AG08396 (cell line): ENCODE measurements around the gene CALCA.
"Not testable (repeated sequence)": the region's sequence is repeated elsewhere in the genome, so short reads cannot be mapped to it uniquely, and the experiment has no call there.

Experiments used
- DNase-seq: peaks from one replicate; pipeline ENCODE4 v3.0.0; 2012; ENCODE audit warnings: low spot score, mixed read lengths

The CALCA gene, protein sequence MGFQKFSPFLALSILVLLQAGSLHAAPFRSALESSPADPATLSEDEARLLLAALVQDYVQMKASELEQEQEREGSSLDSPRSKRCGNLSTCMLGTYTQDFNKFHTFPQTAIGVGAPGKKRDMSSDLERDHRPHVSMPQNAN

DNA sequence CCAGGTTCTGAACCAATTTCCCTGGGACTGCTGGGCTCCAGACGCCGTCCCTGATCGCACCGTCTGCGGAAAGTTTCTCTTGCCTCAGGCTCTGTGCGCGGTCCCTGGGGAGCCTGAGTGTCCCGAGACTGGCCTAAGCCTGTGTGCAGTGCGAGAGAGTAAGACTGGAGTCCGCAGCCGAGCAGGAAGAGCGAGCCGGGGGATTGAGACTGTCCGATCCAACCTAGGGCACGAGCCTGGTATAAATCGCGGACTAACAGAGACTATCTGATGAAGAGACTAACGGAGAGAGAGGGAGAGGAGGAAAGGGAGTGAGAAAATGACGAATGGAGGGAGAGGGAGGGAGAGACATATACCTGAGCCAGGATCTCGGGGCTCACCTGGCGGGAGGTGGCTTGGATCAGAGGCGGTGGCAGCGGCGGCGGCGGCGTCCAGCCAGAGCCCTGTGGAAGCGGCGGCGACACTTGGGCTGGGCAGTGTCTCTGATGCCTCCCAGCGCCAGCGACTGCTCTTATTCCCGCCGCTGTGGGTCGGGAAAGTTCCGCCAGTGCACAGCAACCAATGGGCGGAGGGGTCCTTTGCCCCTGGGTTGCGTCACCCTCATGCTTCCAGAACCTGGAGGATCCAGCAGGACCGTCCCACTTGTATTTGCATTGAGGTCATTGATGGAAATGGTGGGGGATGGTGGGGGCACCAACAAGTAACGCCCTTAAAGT lies at the start of gene CALCA:
CALCA (minus strand) TSS at position 487 of the 716 bp plus-strand sequence. CDS start 1,159 bp downstream, outside the sequence.
- DNase-seq = no peak

DNA sequence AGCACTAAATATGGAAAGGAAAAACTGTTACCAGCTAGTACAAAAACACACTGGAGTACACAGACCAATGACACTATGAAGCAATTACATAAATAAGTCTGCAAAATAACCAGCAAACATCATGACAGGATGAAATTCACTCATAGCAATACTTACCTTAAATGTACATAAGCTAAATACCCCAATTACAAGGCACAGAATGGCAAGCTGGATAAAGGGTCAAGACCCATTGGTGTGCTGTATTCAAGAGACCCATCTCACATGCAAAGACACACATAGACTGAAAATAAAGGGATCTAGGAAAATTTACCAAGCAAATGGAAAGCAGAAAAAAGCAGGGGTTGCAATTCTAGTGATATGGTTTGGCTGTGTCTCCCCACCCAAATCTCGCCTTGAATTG lies 44.0 kb upstream of the CALCA start:
- DNase-seq = no peak

DNA sequence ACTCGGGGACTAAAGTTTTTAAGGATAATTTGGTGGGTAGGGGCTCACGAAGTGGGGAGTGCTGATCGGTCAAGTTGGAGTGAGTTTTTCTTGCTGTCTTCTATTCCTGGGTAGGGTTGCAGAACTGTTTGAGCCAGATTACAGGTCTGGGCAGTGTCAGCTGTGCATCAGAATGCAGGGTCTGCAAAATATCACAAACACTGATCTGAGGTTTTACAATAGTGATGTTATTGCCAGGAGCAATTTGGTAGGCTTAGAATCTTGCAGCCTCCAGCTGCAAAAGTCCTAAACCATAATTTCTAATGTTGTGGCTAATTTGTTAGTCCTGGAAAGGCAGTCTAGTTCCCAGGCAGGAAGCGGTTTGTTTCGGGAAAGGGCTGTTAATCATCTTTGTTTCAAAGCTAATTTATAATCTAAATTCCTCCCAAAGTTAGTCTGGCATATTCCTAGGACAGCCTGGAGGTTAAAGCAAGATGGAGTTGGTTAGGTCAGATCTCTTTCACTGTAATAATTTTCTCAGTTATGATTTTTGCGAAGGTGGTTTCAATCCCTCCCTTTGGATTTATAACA lies 39.7 kb upstream of the CALCA start:
- DNase-seq = no peak

DNA sequence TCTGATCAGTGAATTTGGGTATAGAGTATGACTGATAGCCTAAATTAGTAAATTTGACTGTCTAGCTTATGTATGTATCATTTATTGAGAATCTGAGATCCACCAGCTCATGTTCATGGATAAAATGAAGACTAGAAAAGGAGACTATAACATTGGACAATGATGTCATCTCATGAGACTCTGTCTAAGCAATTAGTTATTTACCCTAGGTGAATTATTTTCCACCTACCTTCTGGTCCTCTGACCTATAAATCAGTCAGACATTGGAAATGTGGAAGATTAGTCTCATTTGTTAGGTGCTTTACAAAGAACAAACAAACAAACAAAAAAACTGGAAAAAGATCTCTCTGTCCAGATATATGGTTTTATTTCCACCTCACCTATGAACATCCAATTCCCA lies 38.7 kb upstream of the CALCA start:
- DNase-seq = no peak

DNA sequence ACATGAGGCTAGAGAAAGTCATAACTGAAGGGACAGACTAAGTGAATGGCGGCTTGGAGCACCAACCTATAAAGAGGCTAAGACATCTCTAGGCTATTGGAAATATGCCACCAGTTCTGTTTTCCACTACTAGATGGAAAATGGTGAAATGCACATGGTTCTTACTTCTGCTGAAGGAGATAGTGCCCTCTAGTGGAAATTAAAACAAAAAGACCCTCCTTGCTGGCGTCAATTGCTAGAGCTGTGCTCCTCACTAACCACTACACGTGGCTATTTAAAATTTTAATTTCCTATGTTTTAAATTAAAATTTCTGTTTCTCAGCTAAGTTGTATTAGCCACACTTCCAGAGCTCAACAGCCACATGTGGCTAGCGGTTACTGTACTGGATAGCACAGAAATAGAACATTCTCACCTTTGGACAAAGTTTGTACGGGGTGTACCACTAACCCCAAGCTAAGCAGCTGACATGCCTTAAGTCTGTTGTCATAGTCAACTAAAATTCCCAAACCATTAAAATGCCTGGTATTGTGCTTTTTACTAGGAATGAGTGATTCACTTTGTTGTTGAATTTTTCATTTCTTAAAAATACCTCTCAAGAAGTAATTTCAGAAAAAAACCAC lies 34.1 kb upstream of the CALCA start:
- DNase-seq = peak; percentile 15

DNA sequence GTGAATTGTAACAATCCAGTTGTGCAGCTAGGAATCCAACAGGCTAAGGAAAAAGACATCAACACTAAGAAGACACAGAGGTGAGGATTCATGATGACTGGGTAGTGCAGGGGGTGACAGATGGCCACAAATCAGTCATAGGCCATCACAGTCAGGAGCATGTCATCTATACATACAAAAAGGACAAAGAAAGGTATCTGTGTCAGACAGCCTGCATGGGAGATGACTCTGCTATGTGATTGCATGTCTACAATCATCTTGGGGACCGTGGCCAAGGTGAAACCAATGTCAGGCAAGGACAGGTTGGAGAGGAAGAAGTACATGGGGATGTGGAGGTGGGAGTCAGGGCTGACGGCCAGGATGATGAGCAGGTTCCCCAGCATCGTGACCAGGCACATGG lies 16.0 kb upstream of the CALCA start:
- not testable (repeated sequence) for DNase-seq

DNA sequence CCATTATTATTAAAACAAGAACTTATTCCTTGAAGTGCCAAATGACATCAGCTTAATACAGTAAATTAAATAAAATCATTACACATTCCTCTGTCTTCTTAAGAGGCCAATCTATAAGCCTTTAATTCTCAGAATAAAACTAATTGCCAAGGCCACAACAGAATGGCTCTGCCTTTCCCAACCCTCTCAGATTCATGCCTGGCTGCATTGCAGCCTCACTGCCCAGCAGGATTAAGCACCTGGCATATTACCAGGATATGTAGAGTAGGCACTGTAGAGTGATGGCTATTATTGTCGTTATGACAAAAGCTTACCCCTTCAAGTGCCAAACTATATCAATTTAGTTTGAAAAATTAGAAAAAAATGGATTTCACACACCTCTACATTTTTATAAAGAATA lies 9.4 kb upstream of the CALCA start:
- no peak for DNase-seq

DNA sequence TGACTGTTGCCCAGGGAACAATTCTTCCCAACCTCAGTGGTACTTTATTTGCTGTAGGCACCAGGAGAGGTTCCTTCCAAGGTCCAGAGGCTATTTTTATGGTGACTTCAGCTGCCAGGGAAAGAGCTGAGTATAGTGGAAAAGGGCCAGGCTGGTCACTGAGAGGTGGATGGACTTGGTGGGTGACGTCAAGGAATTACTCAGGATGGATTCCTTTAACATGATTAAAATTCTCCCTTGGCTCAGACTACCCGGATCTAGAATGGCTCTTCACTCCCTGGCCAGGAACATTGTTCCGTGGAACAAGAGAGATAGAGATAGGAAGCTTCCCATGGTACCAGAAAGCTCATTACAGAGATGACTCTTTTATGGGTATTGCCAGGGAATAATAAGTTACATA lies 8.7 kb upstream of the CALCA start:
- peak; percentile 73 for DNase-seq

DNA sequence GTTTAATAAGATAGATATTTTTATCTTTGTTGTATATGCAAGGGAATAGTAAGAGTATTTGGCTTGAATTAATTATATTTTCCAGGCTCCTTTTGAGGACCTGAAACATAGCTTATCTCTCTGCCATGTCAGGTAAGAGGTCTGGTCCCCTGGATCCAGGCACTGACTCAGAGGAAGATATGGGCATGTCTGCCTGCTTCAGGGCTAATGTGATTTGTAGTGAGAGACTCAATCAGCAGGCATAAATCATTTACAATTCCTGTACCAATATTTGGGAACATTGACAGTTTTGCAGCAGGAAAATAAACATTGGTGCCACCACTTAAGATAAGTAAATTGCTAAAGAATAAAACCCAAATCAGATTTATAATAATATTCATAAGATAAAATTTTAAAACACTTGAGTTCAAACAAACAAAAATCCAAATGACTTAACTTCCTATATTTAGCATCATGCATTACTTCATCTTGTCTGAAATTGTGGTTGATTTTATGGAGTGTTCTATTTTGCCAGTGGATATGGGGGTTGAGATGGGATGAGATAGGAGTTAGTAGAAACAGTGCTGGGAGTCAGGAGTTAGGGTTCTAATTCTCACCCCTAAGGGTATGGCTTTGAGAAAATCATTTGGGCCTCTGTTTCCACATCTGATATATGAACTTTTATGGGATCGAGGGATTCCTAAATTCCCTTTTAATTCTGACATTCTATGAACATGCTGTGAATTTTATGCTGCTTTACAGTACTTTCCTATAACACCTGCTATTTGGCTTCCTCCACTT lies 5.1 kb upstream of the CALCA start:
- no peak for DNase-seq

DNA sequence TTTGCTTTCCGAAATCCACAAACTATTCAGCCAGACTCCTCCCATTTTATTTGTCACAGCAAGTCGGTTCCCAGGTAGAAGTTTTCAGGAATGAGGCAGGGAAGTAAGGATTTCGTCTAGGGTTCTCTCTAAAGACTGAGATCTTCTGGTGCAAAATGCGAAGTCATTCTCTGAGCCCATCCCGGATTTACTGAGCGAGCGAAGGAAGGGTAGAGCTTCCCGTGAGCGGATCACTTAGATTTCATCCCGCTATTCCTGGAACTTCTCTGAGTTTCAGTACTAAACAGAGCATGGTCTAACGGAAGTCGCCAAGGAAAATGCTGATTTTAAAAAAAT lies 3.1 kb upstream of the CALCA start:
- no peak for DNase-seq

DNA sequence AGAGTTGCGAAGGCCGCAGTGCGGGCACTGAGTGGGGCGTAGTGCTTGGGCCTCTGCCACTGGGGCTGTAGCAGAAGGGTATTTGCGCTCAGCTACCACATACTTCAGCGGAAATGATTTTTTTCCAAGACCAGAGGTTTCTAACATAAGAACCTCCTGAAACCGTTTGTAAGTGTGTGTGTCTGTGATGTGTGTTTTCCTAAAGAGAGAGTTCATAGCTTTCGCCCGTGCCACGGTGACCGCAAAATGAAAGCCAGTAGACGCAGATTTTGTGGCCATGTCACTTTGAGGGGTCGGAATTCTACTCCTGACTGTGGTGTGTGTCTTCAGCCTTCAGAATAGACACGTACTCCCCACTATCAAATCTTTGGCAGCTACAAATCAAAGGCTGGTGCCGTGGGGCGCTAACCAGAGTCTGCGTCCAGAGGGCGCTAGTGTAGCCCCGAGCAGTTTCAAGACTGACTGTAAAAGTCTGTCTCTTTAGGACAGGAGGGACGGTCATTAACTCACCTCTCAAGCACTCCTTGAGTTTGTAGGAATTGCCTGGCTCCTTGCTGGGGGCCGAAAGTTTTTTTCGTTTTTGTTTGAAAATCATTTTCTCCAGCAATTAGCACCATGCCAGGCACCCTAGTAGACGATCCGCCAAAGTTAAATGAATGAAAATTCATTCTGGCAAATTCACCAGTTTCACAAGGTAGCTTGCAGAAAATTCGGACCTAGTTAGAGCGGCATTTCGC lies 2.5 kb upstream of the CALCA start:
- DNase-seq = no peak

DNA sequence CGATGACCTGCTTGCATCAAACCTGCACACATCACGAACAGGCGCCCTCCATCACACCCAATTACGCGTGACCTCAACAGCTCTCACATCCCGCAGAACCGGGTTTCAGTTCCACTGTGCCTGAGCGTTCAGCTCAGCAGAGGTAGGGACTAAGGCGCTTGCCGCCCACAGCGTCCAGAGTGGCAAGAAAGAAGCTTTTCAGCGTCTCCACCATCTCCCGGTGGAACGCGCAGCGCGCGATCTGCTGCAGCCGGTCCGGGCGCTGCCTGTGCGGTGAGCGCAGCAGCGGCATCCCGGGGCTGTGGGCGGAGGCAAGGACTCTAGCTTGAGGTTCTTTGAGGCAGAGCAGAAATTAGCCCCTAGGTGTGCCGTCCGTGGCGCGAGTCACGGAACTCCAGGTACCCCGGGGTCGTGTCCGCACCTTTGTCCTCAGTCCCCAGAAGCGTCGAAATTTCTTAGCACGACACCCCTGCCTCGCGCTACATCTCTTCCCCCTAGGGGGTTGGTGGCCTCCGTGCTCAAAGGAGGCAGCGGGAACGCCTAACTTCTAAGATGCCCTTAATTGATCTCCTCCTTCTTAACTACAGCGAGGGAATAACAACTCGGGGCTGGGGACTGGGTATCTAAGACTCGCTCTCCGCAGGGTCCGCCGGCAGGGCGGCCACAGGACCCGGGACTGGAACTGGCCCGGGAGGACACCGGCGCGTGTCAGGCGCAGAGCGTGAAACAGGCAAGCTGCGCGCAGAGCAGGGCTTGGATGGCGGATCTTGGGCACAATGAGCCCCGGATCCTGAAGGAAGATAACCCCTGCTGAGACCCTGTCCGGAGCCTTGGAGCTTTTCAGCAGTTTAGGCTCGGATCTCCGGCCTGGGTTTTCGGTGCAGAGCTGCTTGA lies 1.7 kb upstream of the CALCA start:
- no peak for DNase-seq

DNA sequence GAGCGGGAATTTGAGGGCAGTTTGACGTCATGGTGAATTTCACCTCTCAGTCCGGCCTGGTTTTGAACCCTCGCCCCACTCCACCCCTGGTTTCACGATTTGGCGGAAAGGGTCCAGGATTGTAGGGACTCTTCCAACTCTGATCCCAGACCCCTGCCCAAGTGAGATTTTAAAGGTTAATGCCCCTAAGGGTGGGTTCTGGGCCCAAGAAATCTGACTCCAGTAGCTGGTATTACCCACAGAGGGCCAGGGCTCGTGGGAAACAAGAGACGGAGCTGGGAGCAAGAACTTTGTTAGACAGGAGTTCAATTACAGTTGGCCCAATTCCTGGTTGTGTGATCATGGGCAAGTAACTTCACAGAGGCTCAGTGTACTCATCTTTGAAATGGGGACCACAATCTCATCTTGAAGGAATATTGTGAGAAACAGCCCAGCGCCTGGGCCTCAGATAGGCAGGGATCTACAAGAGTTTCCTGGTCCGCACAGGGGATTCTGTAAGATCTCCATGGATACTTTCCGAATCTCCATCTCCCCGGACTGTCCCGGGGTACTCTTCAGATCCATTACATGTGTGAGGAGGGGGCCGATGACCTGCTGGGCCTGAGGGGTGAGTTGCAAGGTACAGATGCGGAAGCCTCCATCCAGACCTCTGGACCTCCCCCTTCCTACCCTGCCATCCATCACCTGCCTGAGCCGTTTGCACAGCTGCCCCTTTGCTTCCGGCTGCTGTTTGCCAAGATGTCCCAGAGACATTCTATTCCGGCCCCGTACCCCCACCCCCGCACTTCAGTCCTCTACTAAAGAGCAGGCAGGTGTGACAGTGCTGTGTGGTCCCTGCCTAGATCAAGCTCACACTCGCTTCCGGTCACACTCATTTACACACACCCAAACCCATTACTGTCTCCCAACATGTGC lies 687 bp upstream of the CALCA start:
- no peak for DNase-seq

DNA sequence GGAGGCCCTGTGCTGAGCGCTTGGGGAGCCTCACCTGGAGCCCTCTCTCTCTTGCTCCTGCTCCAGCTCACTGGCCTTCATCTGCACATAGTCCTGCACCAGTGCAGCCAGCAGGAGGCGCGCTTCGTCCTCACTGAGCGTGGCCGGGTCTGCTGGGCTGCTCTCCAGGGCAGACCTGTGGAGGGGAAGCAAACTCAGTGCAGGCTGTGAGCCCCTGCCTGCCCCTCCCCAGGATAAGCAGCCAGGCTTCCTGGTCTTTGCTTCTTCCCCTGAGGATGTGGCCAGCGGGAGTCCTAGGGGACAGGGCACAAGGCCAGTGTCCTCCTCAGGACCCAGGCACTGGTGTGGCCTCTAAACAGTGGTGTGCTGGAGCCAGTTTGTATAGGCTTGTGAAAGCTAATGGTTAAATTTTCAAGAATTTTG lies 2.2 kb downstream of the CALCA start:
- DNase-seq = no peak

DNA sequence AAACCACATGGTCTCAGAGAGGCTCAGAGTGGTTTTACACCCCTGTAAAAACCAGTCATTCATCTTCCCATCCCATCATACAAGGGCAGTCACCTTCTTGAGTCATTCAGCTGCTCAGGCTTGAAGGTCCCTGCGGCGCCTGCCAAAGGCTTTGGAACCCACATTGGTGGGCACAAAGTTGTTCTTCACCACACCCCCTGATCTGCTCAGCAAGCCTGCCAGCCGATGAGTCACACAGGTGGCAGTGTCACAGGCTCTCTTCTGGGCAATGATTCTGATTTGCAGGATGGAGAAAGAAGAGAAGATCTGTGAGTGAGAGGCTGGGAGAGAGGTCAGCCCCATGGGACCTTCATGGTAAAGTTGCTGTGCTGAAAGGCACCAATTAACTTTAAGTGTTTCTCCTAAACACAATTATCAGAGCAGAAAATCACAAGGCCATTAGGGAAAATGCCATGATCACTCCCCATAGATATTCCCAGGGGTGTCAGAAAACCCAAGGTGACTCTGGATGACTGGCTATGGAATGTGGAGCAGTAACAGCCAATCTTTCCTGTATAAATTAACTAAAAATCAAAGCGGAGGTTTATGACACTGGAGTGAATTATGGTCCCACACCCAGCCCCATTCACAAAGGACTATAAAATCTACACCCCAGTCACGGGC lies 4.4 kb downstream of the CALCA start:
- DNase-seq = no peak

DNA sequence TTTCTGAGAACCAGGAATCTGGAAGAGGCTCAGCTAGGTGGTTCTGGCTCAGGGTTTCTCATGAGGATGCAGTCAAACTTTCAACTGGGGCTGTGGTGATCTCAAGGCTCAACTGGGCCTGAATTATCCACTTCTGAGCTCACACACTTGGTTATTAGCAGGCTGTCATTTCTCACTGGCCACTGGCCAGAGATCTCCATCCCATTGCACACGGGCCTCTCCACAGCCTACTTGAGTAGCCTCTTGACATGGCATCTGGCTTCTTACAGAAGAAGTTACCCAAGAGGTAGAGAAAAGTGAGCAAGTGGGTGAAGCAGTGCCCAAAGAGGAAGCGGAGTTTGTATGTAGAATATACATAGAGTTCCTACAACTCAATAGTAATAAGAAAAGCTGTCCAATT lies 16.0 kb downstream of the CALCA start:
- no peak for DNase-seq

DNA sequence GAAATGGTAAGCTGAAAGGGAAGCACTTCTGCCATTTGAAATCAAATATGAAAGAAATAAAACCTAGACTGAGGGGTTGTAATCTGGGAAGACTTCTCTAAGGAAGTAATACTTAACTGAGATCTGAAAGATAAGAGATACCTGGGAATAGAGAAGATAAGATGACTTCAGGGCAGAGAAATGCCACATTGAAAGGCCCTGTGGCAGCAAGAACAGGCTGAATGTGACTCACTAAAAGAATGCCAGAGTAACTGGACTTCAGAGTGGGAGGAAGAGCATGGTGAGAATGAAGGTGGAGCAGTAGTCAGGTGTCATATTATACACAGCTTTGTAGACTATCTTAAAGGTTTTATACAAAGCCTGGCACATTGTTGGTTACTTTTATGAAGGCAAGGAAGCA lies 17.6 kb downstream of the CALCA start:
- DNase-seq = no peak

DNA sequence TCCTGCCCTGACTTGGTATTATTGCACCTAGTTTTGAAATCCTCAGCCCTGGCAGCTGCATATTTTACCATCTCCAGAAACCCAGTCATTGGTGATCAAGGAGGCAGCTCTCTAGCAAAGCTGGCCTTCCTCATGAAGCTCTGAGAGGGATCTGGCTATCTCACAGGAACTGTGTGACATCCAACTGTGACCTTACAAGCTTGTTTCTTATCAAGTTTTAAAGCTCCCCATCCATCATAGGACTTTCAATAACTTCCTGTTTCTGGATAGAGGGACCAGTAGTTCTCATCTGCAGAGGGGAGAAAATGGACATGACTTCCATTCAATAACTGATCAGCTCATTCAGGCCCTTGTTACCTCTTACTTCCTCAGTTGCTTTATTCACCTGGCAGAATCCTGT lies 18.2 kb downstream of the CALCA start:
- no peak for DNase-seq

DNA sequence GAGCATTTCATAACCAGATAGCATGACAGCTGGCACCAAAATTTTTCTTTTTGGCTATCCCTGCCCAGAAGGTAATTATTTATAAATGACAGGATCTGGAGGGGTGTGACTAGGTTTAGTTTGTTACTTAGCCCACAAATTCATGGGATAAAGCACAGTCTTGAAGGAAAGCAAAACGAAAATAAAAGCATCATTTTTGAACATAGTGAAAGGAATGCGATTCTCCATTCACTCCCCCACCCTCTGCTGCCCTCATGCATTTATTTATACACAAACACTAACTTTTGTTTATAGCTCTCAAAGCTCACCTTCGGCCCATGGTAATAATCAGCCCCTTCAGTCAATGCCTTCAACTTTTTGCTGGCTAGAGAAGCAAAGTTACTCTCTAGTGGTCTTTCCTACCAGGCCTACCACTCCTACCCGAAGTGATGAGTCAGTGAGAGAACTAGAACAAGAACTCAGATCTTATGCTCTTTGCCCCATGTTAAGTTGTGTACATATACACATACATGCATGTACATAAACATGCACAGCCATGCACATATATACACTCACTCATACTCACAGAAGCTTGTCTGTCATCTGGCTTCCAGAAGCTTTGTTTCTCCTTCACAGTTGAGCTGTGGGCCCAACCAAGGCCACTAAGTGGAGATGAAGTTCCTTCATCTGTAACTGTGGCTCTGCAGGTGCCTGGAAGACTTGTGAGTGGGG lies 22.6 kb downstream of the CALCA start:
- no peak for DNase-seq
